Neuronal stem cell (in vitro differentiated cells): Measurements from ENCODE around the gene RHEB.

Experiments
- DNase-seq: peaks from one replicate; pipeline ENCODE4 v3.0.0-alpha.2; 2013; ENCODE audit warnings: low spot score
- H2AFZ ChIP-seq: one replicate; pipeline ENCODE4 v1.6.1; 2013; ENCODE audit warnings: mild to moderate bottlenecking, low read length, inconsistent platforms
- H2AK5ac ChIP-seq: 2 replicates; pipeline ENCODE4 v1.6.1; 2013; ENCODE audit warnings: low read depth, mild to moderate bottlenecking, inconsistent platforms, low read length, moderate library complexity, mixed read lengths
- H2BK120ac ChIP-seq: 2 replicates; pipeline ENCODE4 v1.6.1; 2013; ENCODE audit warnings: low read depth, mild to moderate bottlenecking, inconsistent platforms, low read length, moderate library complexity, mixed read lengths
- H2BK12ac ChIP-seq: one replicate; pipeline ENCODE4 v1.6.1; 2013; ENCODE audit warnings: low read length, inconsistent platforms
- H2BK15ac ChIP-seq: 2 replicates; pipeline ENCODE4 v1.6.1; 2013; ENCODE audit warnings: mild to moderate bottlenecking, low read length, inconsistent platforms, mixed read lengths
- H2BK5ac ChIP-seq: one replicate; pipeline ENCODE4 v1.6.1; 2013; ENCODE audit warnings: inconsistent platforms, mild to moderate bottlenecking, low read length, moderate library complexity
- H3K14ac ChIP-seq: one replicate; pipeline ENCODE4 v1.6.1; 2013; ENCODE audit warnings: low read length, inconsistent platforms
- H3K18ac ChIP-seq: 2 replicates; pipeline ENCODE4 v1.6.1; 2013; ENCODE audit warnings: low read length, inconsistent platforms
- H3K23ac ChIP-seq: 2 replicates; pipeline ENCODE4 v1.6.1; 2013; ENCODE audit warnings: low read depth, mild to moderate bottlenecking, mixed read lengths, low read length, inconsistent platforms; ENCODE audit not compliant: poor library complexity
- H3K27ac ChIP-seq: replicated peaks from 3 replicates; pipeline ENCODE4 v1.5.1; 2013; ENCODE audit warnings: low read length, inconsistent platforms
- H3K27me3 ChIP-seq, 3 experiments: 2 replicates each; pipeline ENCODE4 v1.6.1; 2013; ENCODE audit warnings: low read length in 3 of 3, mild to moderate bottlenecking in 2 of 3, inconsistent platforms in 1 of 3, low read depth in 1 of 3, mixed read lengths in 1 of 3, moderate library complexity in 1 of 3; ENCODE audit not compliant: control insufficient read depth in 3 of 3, insufficient read depth in 3 of 3
- H3K36me3 ChIP-seq, 2 donors: replicated peaks in 1 of 2; 2 replicates each; pipeline ENCODE4 v1.6.1; 2013; ENCODE audit warnings: low read length in 2 of 2; ENCODE audit not compliant: control insufficient read depth in 2 of 2, insufficient read depth in 2 of 2
- H3K4ac ChIP-seq: 2 replicates; pipeline ENCODE4 v1.6.1; 2013; ENCODE audit warnings: inconsistent platforms, mild to moderate bottlenecking, low read length, moderate library complexity
- H3K4me1 ChIP-seq, 2 donors: 1 replicate in 1 of 2; 2 replicates in 1 of 2; pipeline ENCODE4 v1.6.1; 2013; ENCODE audit warnings: low read length in 2 of 2, low read depth in 1 of 2; ENCODE audit not compliant: control insufficient read depth in 2 of 2, insufficient read depth in 1 of 2
- H3K4me2 ChIP-seq: one replicate; pipeline ENCODE4 v1.6.1; 2013; ENCODE audit warnings: mild to moderate bottlenecking, low read length, inconsistent platforms; ENCODE audit not compliant: insufficient read depth, poor library complexity, severe bottlenecking
- H3K4me3 ChIP-seq, 2 donors: 2 replicates each; pipeline ENCODE4 v1.5.1; 2013; ENCODE audit warnings: low read length in 2 of 2, mild to moderate bottlenecking in 2 of 2, inconsistent platforms in 1 of 2, moderate library complexity in 1 of 2
- H3K79me1 ChIP-seq: one replicate; pipeline ENCODE4 v1.6.1; 2013; ENCODE audit warnings: low read depth, mild to moderate bottlenecking, inconsistent platforms, low read length, moderate library complexity
- H3K9ac ChIP-seq: one replicate; pipeline ENCODE4 v1.6.1; 2013; ENCODE audit warnings: mild to moderate bottlenecking, low read depth, low read length, inconsistent platforms; ENCODE audit not compliant: poor library complexity
- H3K9me3 ChIP-seq, 2 donors: replicated peaks in 1 of 2; 2 replicates each; pipeline versions ENCODE3 to v1.6.1; 2013; ENCODE audit warnings: low read length in 2 of 2, mild to moderate bottlenecking in 2 of 2, inconsistent platforms in 1 of 2, low read depth in 1 of 2, mixed read lengths in 1 of 2, moderate library complexity in 1 of 2; ENCODE audit not compliant: control insufficient read depth in 2 of 2, insufficient read depth in 1 of 2
- H4K8ac ChIP-seq: one replicate; pipeline ENCODE4 v1.6.1; 2013; ENCODE audit warnings: low read depth, mild to moderate bottlenecking, inconsistent platforms, low read length, moderate library complexity
- H4K91ac ChIP-seq: one replicate; pipeline ENCODE4 v1.6.1; 2013; ENCODE audit warnings: low read length, low read depth, mild to moderate bottlenecking, inconsistent platforms; ENCODE audit not compliant: poor library complexity
- WGBS, 2 donors: extraction: QIAGEN DNeasy Blood & Tissue Kit; methylation state at CpG; one replicate each; pipeline ENCODE4 v1.1.7; 2013; ENCODE audit warnings: missing lambda C conversion rate in 2 of 2, mixed read lengths in 1 of 2; ENCODE audit not compliant: insufficient read length in 2 of 2, insufficient replicate concordance in 1 of 2; ENCODE audit errors: extremely low coverage in 2 of 2; 5-methylcytosine and 5-hydroxymethylcytosine counted together

RHEB gene

GRCh38 chr7:151486074-151486473 is 33.6 kb downstream of the RHEB start:
- Histone ChIP-seq H2BK5ac (no peak overlapping the region), H3K36me3 (peaks cover 22 to 100% of the 10 kb centered on the region in 2 donors), H4K91ac (no peak overlapping the region), H3K9me3 (no peaks in the 10 kb centered on the region), H2AK5ac (no peak overlapping the region), H3K9ac (no peak overlapping the region), H3K27ac (no peak overlapping the region), H3K23ac (no peak overlapping the region), H3K4ac (no peak overlapping the region), H3K18ac (no peak overlapping the region), H2BK15ac (no peak overlapping the region), H3K4me3 (no peak overlapping the region), H3K4me1 (peaks cover 3 to 6% of the 10 kb centered on the region in 2 donors), H3K27me3 (no peaks in the 10 kb centered on the region), H3K79me1 (no peaks in the 10 kb centered on the region), H2BK12ac (no peak overlapping the region), H3K4me2 (no peak overlapping the region), H3K14ac (no peak overlapping the region), H2AFZ (no peak overlapping the region), H2BK120ac (no peak overlapping the region), H4K8ac (no peak overlapping the region)
- no CpG with 5 or more reads among the region's 3 CpGs for WGBS, 2 donors
- no peak for DNase-seq

- Histone ChIP-seq H3K9ac (no peak overlapping the region), H4K8ac (no peak overlapping the region), H2BK12ac (no peak overlapping the region), H2BK120ac (no peak overlapping the region), H3K4ac (no peak overlapping the region), H3K27me3 (no peaks in the 10 kb centered on the region), H3K14ac (no peak overlapping the region), H3K4me3 (no peak overlapping the region), H3K18ac (no peak overlapping the region), H2BK15ac (no peak overlapping the region), H4K91ac (no peak overlapping the region), H2AK5ac (no peak overlapping the region), H2AFZ (no peak overlapping the region), H2BK5ac (no peak overlapping the region), H3K36me3 (peaks cover 22 to 98% of the 10 kb centered on the region in 2 donors), H3K4me2 (no peak overlapping the region), H3K23ac (no peak overlapping the region), H3K79me1 (no peaks in the 10 kb centered on the region), H3K27ac (no peak overlapping the region), H3K4me1 (peaks cover 0 to 3% of the 10 kb centered on the region in 2 donors), H3K9me3 (no peaks in the 10 kb centered on the region)
- no peak for DNase-seq
- WGBS, 2 donors: no CpG with 5 or more reads among the region's 7 CpGs
These were observed 34.6 kb downstream of the RHEB start for GRCh38 chr7:151484971-151485707.

GRCh38 chr7:151483711-151483983 is 36.0 kb downstream of the RHEB start:
- H3K4me3 ChIP-seq: no peak overlapping the region
- WGBS, 2 donors: no CpG with 5 or more reads among the region's 1 CpG
- no peak for DNase-seq

GRCh38 chr7:151482883-151483710 is 36.6 kb downstream of the RHEB start:
- no peaks in the 10 kb centered on the region for H3K79me1 ChIP-seq
- no peak overlapping the region for H2BK12ac ChIP-seq
- no peak overlapping the region for H3K4me3 ChIP-seq
- peaks cover 17 to 95% of the 10 kb centered on the region in 2 donors for H3K36me3 ChIP-seq
- H4K8ac ChIP-seq: no peak overlapping the region
- no CpG with 5 or more reads among the region's 8 CpGs for WGBS, 2 donors
- H3K14ac ChIP-seq: no peak overlapping the region
- H3K23ac ChIP-seq: no peak overlapping the region
- no peak overlapping the region for H3K18ac ChIP-seq
- no peak overlapping the region for H3K4me2 ChIP-seq
- H2AFZ ChIP-seq: no peak overlapping the region
- no peak overlapping the region for H2AK5ac ChIP-seq
- DNase-seq: no peak
- no peak overlapping the region for H4K91ac ChIP-seq
- no peak overlapping the region for H2BK5ac ChIP-seq
- no peaks in the 10 kb centered on the region for H3K4me1 ChIP-seq
- no peak overlapping the region for H3K4ac ChIP-seq
- no peak overlapping the region for H2BK15ac ChIP-seq
- no peaks in the 10 kb centered on the region for H3K9me3 ChIP-seq
- no peak overlapping the region for H2BK120ac ChIP-seq
- H3K9ac ChIP-seq: no peak overlapping the region
- no peak overlapping the region for H3K27ac ChIP-seq
- no peaks in the 10 kb centered on the region for H3K27me3 ChIP-seq

More at GRCh38 chr7:151483711-151483983, 36.0 kb downstream of the RHEB start:
- H3K18ac ChIP-seq: no peak overlapping the region
- no peak overlapping the region for H2BK5ac ChIP-seq
- no peak overlapping the region for H4K91ac ChIP-seq
- no peaks in the 10 kb centered on the region for H3K9me3 ChIP-seq
- H2BK120ac ChIP-seq: no peak overlapping the region
- H4K8ac ChIP-seq: no peak overlapping the region
- H2AK5ac ChIP-seq: no peak overlapping the region
- no peak overlapping the region for H3K4me2 ChIP-seq
- H3K27me3 ChIP-seq: no peaks in the 10 kb centered on the region
- no peak overlapping the region for H2AFZ ChIP-seq
- H3K14ac ChIP-seq: no peak overlapping the region
- H2BK15ac ChIP-seq: no peak overlapping the region
- no peaks in the 10 kb centered on the region for H3K79me1 ChIP-seq
- no peak overlapping the region for H3K4ac ChIP-seq
- H3K27ac ChIP-seq: no peak overlapping the region
- H3K4me1 ChIP-seq: no peaks in the 10 kb centered on the region
- H2BK12ac ChIP-seq: no peak overlapping the region
- no peak overlapping the region for H3K9ac ChIP-seq
- no peak overlapping the region for H3K23ac ChIP-seq
- peaks cover 17 to 96% of the 10 kb centered on the region in 2 donors for H3K36me3 ChIP-seq
